Suppressor macrophage treated with lipopolysaccharide for 1 hour (primary cell): ENCODE data around the gene PPIG.
A peak's percentile ranks its signal among the peaks of the same experiment; 100 is the strongest.
"Not testable (repeated sequence)": the region's sequence is repeated elsewhere in the genome, so short reads cannot be mapped to it uniquely, and the experiment has no call there.

Experiments used
- DNase-seq, 3 donors: peaks; one replicate each; pipeline ENCODE4 v3.0.0-alpha.2; 2020 to 2022

The PPIG gene

GRCh38 chr2:169584005-169584877 is at the start of gene PPIG:
TSS of gene PPIG (plus strand) at chr2:169584351. CDS start at chr2:169604042, 19,691 bp downstream.
- DNase-seq: peak; percentile 92 to 94 (median 93)

GRCh38 chr2:169539460-169539859 is 44.7 kb upstream of the PPIG start:
- DNase-seq: not testable (repeated sequence)

GRCh38 chr2:169540146-169540545 is 44.0 kb upstream of the PPIG start:
- DNase-seq: no peak

GRCh38 chr2:169542433-169542832 is 41.7 kb upstream of the PPIG start:
- DNase-seq: no peak

GRCh38 chr2:169546756-169547155 is 37.4 kb upstream of the PPIG start:
- DNase-seq: no peak

- no peak for DNase-seq
These were observed 22.8 kb upstream of the PPIG start for GRCh38 chr2:169561364-169561763.

- not testable (repeated sequence) for DNase-seq
These were observed 22.1 kb upstream of the PPIG start for GRCh38 chr2:169562084-169562483.

GRCh38 chr2:169562519-169562918 is 21.6 kb upstream of the PPIG start:
- no peak for DNase-seq

- DNase-seq: no peak
These were observed 18.5 kb upstream of the PPIG start for GRCh38 chr2:169565686-169566085.

GRCh38 chr2:169569948-169570347 is 14.2 kb upstream of the PPIG start:
- no peak for DNase-seq

- not testable (repeated sequence) for DNase-seq
These were observed 13.4 kb upstream of the PPIG start for GRCh38 chr2:169570752-169571151.

- DNase-seq: no peak
These were observed 12.6 kb upstream of the PPIG start for GRCh38 chr2:169571571-169571970.

GRCh38 chr2:169572189-169572588 is 12.0 kb upstream of the PPIG start:
- no peak for DNase-seq

GRCh38 chr2:169572821-169573159 is 11.4 kb upstream of the PPIG start:
- DNase-seq: no peak

GRCh38 chr2:169573160-169573973 is 10.8 kb upstream of the PPIG start, which contains the start of gene FASTKD1:
TSS of gene FASTKD1 (minus strand) at chr2:169573865. CDS start at chr2:169572029, 1,836 bp downstream.
- peak; percentile 95 to 96 (median 95) for DNase-seq

- no peak for DNase-seq
These were observed 10.2 kb upstream of the PPIG start for GRCh38 chr2:169573974-169574299.

- DNase-seq: not testable (repeated sequence)
These were observed 9.6 kb upstream of the PPIG start for GRCh38 chr2:169574539-169574938.

- not testable (repeated sequence) for DNase-seq
These were observed 8.9 kb upstream of the PPIG start for GRCh38 chr2:169575264-169575663.

GRCh38 chr2:169579044-169579443 is 5.1 kb upstream of the PPIG start:
- DNase-seq: no peak

GRCh38 chr2:169582552-169583266 is 1.4 kb upstream of the PPIG start:
- not testable (repeated sequence) for DNase-seq

GRCh38 chr2:169583518-169583917 is 633 bp upstream of the PPIG start:
- no peak for DNase-seq

- no peak for DNase-seq
These were observed 1.5 kb downstream of the PPIG start for GRCh38 chr2:169585673-169586072.

GRCh38 chr2:169590804-169591203 is 6.7 kb downstream of the PPIG start:
- DNase-seq: no peak
